DND-41 (cell line): ENCODE results near the gene NRXN3.

Source experiments
- EZH2 ChIP-seq: IDR thresholded peaks from 3 replicates; pipeline ENCODE4 v1.6.1; 2012; ENCODE audit warnings: borderline replicate concordance, low read depth, mild to moderate bottlenecking, moderate library complexity, low read length, inconsistent platforms; ENCODE audit not compliant: severe bottlenecking
- TF ChIP-seq, protein P1 (sequence below): IDR thresholded peaks from 2 replicates; pipeline ENCODE4 v1.5.1; 2012; ENCODE audit warnings: borderline replicate concordance, low read length, moderate library complexity, mild to moderate bottlenecking; ENCODE audit not compliant: poor library complexity, severe bottlenecking; ENCODE audit errors: extremely low read depth

DNA sequence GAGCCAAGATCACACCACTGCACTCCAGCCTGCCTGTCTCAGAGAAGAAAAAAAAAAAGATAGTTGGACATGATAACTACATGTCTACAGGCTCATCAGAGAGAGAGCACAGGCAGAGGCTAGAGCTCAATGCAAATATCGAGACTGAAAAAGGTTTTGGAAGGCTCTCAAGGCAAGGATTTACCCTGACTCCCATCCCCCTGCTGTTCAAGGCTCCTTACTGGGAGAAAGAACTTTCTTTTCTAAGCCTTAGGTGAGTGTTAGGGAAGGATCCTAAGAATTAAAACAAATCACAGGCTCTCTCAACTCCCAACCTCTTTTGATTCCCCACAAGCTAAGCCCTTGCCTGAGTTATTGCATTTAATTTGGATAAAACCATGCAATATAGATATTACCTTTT, 1516.0 kb downstream of the NRXN3 start:
- TF ChIP-seq, protein P1, sequence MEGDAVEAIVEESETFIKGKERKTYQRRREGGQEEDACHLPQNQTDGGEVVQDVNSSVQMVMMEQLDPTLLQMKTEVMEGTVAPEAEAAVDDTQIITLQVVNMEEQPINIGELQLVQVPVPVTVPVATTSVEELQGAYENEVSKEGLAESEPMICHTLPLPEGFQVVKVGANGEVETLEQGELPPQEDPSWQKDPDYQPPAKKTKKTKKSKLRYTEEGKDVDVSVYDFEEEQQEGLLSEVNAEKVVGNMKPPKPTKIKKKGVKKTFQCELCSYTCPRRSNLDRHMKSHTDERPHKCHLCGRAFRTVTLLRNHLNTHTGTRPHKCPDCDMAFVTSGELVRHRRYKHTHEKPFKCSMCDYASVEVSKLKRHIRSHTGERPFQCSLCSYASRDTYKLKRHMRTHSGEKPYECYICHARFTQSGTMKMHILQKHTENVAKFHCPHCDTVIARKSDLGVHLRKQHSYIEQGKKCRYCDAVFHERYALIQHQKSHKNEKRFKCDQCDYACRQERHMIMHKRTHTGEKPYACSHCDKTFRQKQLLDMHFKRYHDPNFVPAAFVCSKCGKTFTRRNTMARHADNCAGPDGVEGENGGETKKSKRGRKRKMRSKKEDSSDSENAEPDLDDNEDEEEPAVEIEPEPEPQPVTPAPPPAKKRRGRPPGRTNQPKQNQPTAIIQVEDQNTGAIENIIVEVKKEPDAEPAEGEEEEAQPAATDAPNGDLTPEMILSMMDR: no peak
- TF ChIP-seq EZH2: no peak
